Measurements from ENCODE around the gene FKRP.

The FKRP gene

GRCh38 chr19:46787331-46788261 is 41.7 kb downstream of the FKRP start:
- TF ChIP-seq CTCF (IDR thresholded peaks at IDR 0.05; ENCODE audit: insufficient read depth, missing control alignments) = no peak
- FAIRE-seq (no peak), DNase-seq (ENCODE audit: insufficient read length, low spot score) (peak; percentile 62)

- no peak for FAIRE-seq
- no peak for TF ChIP-seq CTCF (IDR thresholded peaks at IDR 0.05; ENCODE audit: insufficient read depth, missing control alignments)
- peak; percentile 97 for DNase-seq (ENCODE audit: insufficient read length, low spot score)
Observed at GRCh38 chr19:46788262-46788967, 42.6 kb downstream of the FKRP start, which contains the start of gene SLC1A5. Gene SLC1A5, minus strand, starts transcription at chr19:46788594. Its CDS starts 629 bp downstream, at chr19:46787965.

- no peak for TF ChIP-seq CTCF (IDR thresholded peaks at IDR 0.05; ENCODE audit: insufficient read depth, missing control alignments)
- DNase-seq (ENCODE audit: insufficient read length, low spot score) (no peak), FAIRE-seq (no peak)
Observed at GRCh38 chr19:46788968-46789338, 43.1 kb downstream of the FKRP start.

- TF ChIP-seq CTCF (IDR thresholded peaks at IDR 0.05; ENCODE audit: insufficient read depth, missing control alignments) = no peak
- no peak for DNase-seq (ENCODE audit: insufficient read length, low spot score)
- FAIRE-seq = no peak
Observed at GRCh38 chr19:46789371-46789770, 43.5 kb downstream of the FKRP start.

- DNase-seq (ENCODE audit: insufficient read length, low spot score) (no peak), FAIRE-seq (no peak)
- TF ChIP-seq CTCF (IDR thresholded peaks at IDR 0.05; ENCODE audit: insufficient read depth, missing control alignments) = no peak
Observed at GRCh38 chr19:46791944-46792343, 46.1 kb downstream of the FKRP start.

- DNase-seq (ENCODE audit: insufficient read length, low spot score) (no peak), FAIRE-seq (no peak)
- no peak for TF ChIP-seq CTCF (IDR thresholded peaks at IDR 0.05; ENCODE audit: insufficient read depth, missing control alignments)
Observed at GRCh38 chr19:46797881-46798280, 52.0 kb downstream of the FKRP start.

Measured in D721Med (cell line).